HepG2 (cell line): ENCODE measurements around the gene GPR39. TPM values are rescaled to one million over a fixed set of nuclear protein-coding genes. Genes with fewer than 3 reads are reported as not detected.
A peak's percentile ranks its signal among the peaks of the same experiment; 100 is the strongest.

Experiments
- ATF6 ChIP-seq: sonication (generic); formaldehyde crosslinking; conservative IDR thresholded peaks from 2 replicates; pipeline ENCODE4 v1.4.0; 2020; ENCODE audit warnings: missing genetic modification reagents
- MED8 ChIP-seq: sonication (generic); formaldehyde crosslinking; IDR thresholded peaks from 2 replicates; pipeline ENCODE4 v1.8.1; 2023; ENCODE audit warnings: mild to moderate bottlenecking, missing genetic modification reagents; ENCODE audit not compliant: insufficient replicate concordance
- POLR2G ChIP-seq: fragments of 200-400 bp; formaldehyde crosslinking; IDR thresholded peaks from 2 replicates; pipeline ENCODE4 v1.6.1; 2018; ENCODE audit warnings: mild to moderate bottlenecking, low read depth, low read length, moderate library complexity
- RAD51 ChIP-seq: fragments of 450-650 bp; IDR thresholded peaks from 2 replicates; pipeline ENCODE4 v1.6.1; 2016; ENCODE audit warnings: borderline replicate concordance
- RBAK ChIP-seq: sonication (generic); formaldehyde crosslinking; IDR thresholded peaks from 2 replicates; pipeline ENCODE4 v1.5.1; 2020; ENCODE audit warnings: mild to moderate bottlenecking, missing genetic modification reagents
- SOX6 ChIP-seq, 2 experiments: fragments of 450-650 bp in 1 of 2; sonication (generic) in 1 of 2; formaldehyde crosslinking in 1 of 2; IDR thresholded peaks; 2 replicates each; pipeline versions ENCODE4 v1.4.0 to v1.6.1; 2017 to 2020; ENCODE audit warnings: antibody characterized with exemption in 1 of 2, mild to moderate bottlenecking in 1 of 2, missing genetic modification reagents in 1 of 2
- THAP11 ChIP-seq: IDR thresholded peaks from 2 replicates; pipeline ENCODE4 v1.6.1; 2016; ENCODE audit warnings: missing biosample characterization, missing genetic modification reagents
- ZBED4 ChIP-seq: sonication (generic); formaldehyde crosslinking; IDR thresholded peaks from 2 replicates; pipeline ENCODE4 v1.4.0; 2020; ENCODE audit warnings: missing genetic modification reagents, borderline replicate concordance
- ZMAT3 ChIP-seq: sonication (generic); formaldehyde crosslinking; conservative IDR thresholded peaks from 2 replicates; pipeline ENCODE4 v1.7.0; 2021; ENCODE audit warnings: missing genetic modification reagents
- ZNF329 ChIP-seq: sonication (generic); formaldehyde crosslinking; IDR thresholded peaks from 2 replicates; pipeline ENCODE4 v1.9.0; 2021; ENCODE audit warnings: low read depth, mild to moderate bottlenecking, missing genetic modification reagents
- ZNF337 ChIP-seq: sonication (generic); formaldehyde crosslinking; IDR thresholded peaks from 2 replicates; pipeline ENCODE4 v1.5.1; 2020; ENCODE audit warnings: missing genetic modification reagents, low read depth, mild to moderate bottlenecking, borderline replicate concordance
- ZNF354B ChIP-seq: sonication (generic); formaldehyde crosslinking; IDR thresholded peaks from 2 replicates; pipeline ENCODE4 v1.8.0; 2022; ENCODE audit warnings: mild to moderate bottlenecking, missing genetic modification reagents
- ZNF576 ChIP-seq: sonication (generic); formaldehyde crosslinking; IDR thresholded peaks from 2 replicates; pipeline ENCODE4 v1.4.0; 2020; ENCODE audit warnings: mild to moderate bottlenecking, missing genetic modification reagents
- ZNF772 ChIP-seq: sonication (generic); formaldehyde crosslinking; IDR thresholded peaks from 2 replicates; pipeline ENCODE4 v1.5.0; 2020; ENCODE audit warnings: mild to moderate bottlenecking, missing genetic modification reagents
- ZNF788 ChIP-seq: sonication (generic); formaldehyde crosslinking; IDR thresholded peaks from 2 replicates; pipeline ENCODE4 v1.5.0; 2020; ENCODE audit warnings: mild to moderate bottlenecking, missing genetic modification reagents, borderline replicate concordance
- ZSCAN30 ChIP-seq: sonication (generic); formaldehyde crosslinking; IDR thresholded peaks from 2 replicates; pipeline ENCODE4 v1.5.0; 2020; ENCODE audit warnings: mild to moderate bottlenecking, missing genetic modification reagents
- polyA plus RNA-seq, 8 experiments: library from polyadenylated mRNA; depleted of rRNA in 3 of 8; stranded (reverse) in 7 of 8; unstranded in 1 of 8; fragments of >200 nt; fragmentation: Illumina TruSeq in 4 of 8; extraction: Trizol in 4 of 8; gene quantifications; 2 replicates each; pipeline versions ENCODE4 v1.2.1 to v1.2.3, GENCODE V29; 2011 to 2016; ENCODE audit warnings: low read depth in 4 of 8, missing spikeins in 1 of 8, mixed read lengths in 1 of 8; ENCODE audit not compliant: insufficient read depth in 1 of 8
- total RNA-seq, 5 experiments: library from RNA; depleted of rRNA; stranded (reverse); fragments of >200 nt; fragmentation: Illumina TruSeq; extraction: Trizol; gene quantifications; 2 replicates each; pipeline ENCODE4 v1.2.3, GENCODE V29; 2016; ENCODE audit warnings: low read depth in 1 of 5
- TF ChIP-seq, protein P1 (sequence below): IDR thresholded peaks from 2 replicates; pipeline ENCODE4 v1.6.1; 2018; ENCODE audit warnings: missing genetic modification reagents, mild to moderate bottlenecking, missing compliant biosample characterization
- TF ChIP-seq, protein P2 (sequence below): sonication (generic); IDR thresholded peaks from 2 replicates; pipeline ENCODE4 v1.6.1; 2016; ENCODE audit warnings: low read depth, borderline replicate concordance

GPR39 gene
- total and polyA plus RNA-seq, 2 of the 13 experiments (the other 11 are each of a cell fraction or from before 2014, with no cell fraction given): 0.16 to 0.62 TPM

- TF ChIP-seq SOX6 (IDR thresholded peaks at IDR 0.05): no peak
- TF ChIP-seq SOX6 (CRISPR knock-in tag; IDR thresholded peaks at IDR 0.05): peak; percentile 48; the same call in 1 of the 2 replicates
- TF ChIP-seq POLR2G: no peak
- TF ChIP-seq THAP11 (CRISPR knock-in tag): no peak
- 0 out of 2 replicates have a peak, but pooled peaks have one; percentile 43 for TF ChIP-seq ZNF772
- no peak for TF ChIP-seq ZNF329 (CRISPR knock-in tag)
- TF ChIP-seq RAD51: no peak
- TF ChIP-seq ZSCAN30 (CRISPR knock-in tag): no peak
- TF ChIP-seq ZBED4 (CRISPR knock-in tag): no peak
- TF ChIP-seq RBAK: no peak
- no peak for TF ChIP-seq ZNF337 (CRISPR knock-in tag)
- TF ChIP-seq, protein P1, sequence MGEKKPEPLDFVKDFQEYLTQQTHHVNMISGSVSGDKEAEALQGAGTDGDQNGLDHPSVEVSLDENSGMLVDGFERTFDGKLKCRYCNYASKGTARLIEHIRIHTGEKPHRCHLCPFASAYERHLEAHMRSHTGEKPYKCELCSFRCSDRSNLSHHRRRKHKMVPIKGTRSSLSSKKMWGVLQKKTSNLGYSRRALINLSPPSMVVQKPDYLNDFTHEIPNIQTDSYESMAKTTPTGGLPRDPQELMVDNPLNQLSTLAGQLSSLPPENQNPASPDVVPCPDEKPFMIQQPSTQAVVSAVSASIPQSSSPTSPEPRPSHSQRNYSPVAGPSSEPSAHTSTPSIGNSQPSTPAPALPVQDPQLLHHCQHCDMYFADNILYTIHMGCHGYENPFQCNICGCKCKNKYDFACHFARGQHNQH (CRISPR knock-in tag): no peak
- TF ChIP-seq ZNF576 (CRISPR knock-in tag): no peak
- peak; percentile 35; the same call in 1 of the 2 replicates for TF ChIP-seq ZNF788
- no peak for TF ChIP-seq MED8
- no peak for TF ChIP-seq ATF6 (CRISPR knock-in tag)
- TF ChIP-seq, protein P2, sequence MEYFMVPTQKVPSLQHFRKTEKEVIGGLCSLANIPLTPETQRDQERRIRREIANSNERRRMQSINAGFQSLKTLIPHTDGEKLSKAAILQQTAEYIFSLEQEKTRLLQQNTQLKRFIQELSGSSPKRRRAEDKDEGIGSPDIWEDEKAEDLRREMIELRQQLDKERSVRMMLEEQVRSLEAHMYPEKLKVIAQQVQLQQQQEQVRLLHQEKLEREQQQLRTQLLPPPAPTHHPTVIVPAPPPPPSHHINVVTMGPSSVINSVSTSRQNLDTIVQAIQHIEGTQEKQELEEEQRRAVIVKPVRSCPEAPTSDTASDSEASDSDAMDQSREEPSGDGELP: peak; percentile 37; the same call in 1 of the 2 replicates
- TF ChIP-seq ZMAT3 (CRISPR knock-in tag): no peak
- TF ChIP-seq ZNF354B: no peak
Observed at GRCh38 chr2:132424526-132425121, 8.0 kb downstream of the GPR39 start (continued).
